NT2/D1 (cell line): Measurements from ENCODE around the gene HS3ST3B1.

ENCODE experiments used
- DNase-seq: peaks from one replicate; pipeline ENCODE4 v3.0.0-alpha.2; 2011; ENCODE audit warnings: low read depth, low spot score
- H3K27me3 ChIP-seq: 2 replicates; pipeline ENCODE4 v1.6.0; 2011; ENCODE audit warnings: mild to moderate bottlenecking; ENCODE audit not compliant: insufficient read length, insufficient read depth
- H3K36me3 ChIP-seq: 2 replicates; pipeline ENCODE4 v1.6.1; 2011; ENCODE audit warnings: mild to moderate bottlenecking, low read length, mixed read lengths; ENCODE audit not compliant: insufficient read depth, insufficient read length
- H3K4me1 ChIP-seq: 2 replicates; pipeline ENCODE4 v1.5.1; 2011; ENCODE audit not compliant: insufficient read depth, insufficient read length
- H3K4me3 ChIP-seq: 2 replicates; pipeline ENCODE4 v1.5.1; 2011; ENCODE audit warnings: low read depth; ENCODE audit not compliant: insufficient read length
- H3K9ac ChIP-seq: 2 replicates; pipeline ENCODE4 v1.6.0; 2011; ENCODE audit warnings: low read depth; ENCODE audit not compliant: insufficient read length
- H3K9me3 ChIP-seq: 2 replicates; pipeline ENCODE4 v1.5.1; 2011; ENCODE audit warnings: mild to moderate bottlenecking, low read length; ENCODE audit not compliant: insufficient read depth
- SUZ12 ChIP-seq: IDR thresholded peaks from 2 replicates; pipeline ENCODE4 v1.6.1; 2011; ENCODE audit not compliant: insufficient read length, insufficient read depth; ENCODE audit errors: extremely low read depth
- YY1 ChIP-seq: IDR thresholded peaks from 2 replicates; pipeline ENCODE4 v1.6.1; 2011; ENCODE audit not compliant: insufficient read length, insufficient read depth
- ZNF274 ChIP-seq: IDR thresholded peaks from 2 replicates; pipeline ENCODE4 v1.6.1; 2011; ENCODE audit warnings: mild to moderate bottlenecking, low read depth, low read length

The HS3ST3B1 gene

DNA sequence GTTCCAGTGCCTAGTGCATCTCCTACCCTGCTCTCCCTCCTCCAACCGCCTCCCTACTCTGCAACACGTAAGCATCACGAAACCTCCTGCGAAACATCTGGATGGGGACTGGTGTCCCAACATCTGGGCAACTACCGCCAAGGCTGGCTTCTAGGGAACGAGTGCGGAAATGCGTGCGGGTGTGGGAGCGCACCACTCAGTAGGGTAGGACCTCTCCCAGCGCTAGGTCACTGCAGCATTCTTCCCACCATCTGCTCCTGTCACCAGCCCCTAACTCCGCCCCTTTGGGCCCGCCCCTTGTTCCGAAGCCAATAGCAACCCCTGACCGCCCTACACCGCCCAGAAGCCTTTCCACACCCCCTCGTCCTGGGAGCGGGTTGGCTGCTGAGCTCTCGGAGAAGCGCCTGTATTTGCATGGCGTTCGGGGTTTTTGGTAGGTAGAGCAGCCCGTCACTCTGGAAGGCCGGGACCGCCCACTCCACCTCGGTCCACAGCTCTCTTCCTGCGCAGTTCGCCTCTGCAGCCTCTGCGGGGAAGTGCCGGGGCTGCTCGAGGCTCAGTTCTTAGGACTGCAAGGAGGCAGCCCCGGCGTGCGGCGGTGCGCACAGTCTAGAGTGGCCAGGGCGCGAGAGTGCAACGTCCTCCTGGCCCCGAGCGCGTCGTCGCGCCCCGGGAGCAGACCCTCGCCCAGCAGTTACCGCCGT lies at the start of gene HS3ST3B1:
TSS of gene HS3ST3B1 (plus strand) at position 507 of the 704 bp plus-strand sequence. CDS start 438 bp downstream, outside the sequence.
- TF ChIP-seq YY1 (no peak), ZNF274 (no peak), SUZ12 (no peak)
- DNase-seq, result peak; percentile 95
- Histone ChIP-seq H3K27me3 (peaks cover 97% of the 10 kb centered on the region), H3K9ac (peak within 1 kb of the TSS; percentile 65), H3K4me1 (peaks cover 12% of the 10 kb centered on the region), H3K4me3 (peak within 1 kb of the TSS; percentile 66), H3K36me3 (no peaks in the 10 kb centered on the region), H3K9me3 (no peaks in the 10 kb centered on the region)

DNA sequence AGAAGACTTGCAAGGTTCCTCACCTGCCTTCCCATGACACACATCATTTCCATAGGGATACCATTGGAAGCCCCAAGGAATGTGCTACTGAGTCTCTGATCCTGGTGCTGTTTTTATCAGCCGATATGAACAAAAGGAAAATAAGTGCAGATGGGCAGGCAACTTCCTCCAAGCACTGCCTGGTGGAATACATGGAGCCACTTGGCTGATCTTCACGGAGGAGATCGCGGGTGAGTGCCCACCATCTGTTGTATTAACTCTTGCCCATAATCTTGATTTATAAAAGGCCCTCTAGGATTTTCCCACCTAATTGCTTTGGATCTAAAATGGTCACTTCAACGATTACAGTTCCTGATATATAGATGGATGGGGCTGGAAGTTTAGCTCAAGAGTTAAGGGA lies 39.5 kb upstream of the HS3ST3B1 start:
- Histone ChIP-seq H3K9me3 (peaks cover 5% of the 10 kb centered on the region; the same call in 1 of the 2 replicates), H3K4me1 (no peaks in the 10 kb centered on the region), H3K36me3 (no peaks in the 10 kb centered on the region), H3K27me3 (no peaks in the 10 kb centered on the region), H3K9ac (no peak overlapping the region), H3K4me3 (no peak overlapping the region)
- no peak for TF ChIP-seq SUZ12
- TF ChIP-seq ZNF274, result no peak
- no peak for TF ChIP-seq YY1
- DNase-seq, result no peak

GRCh38 chr17:14268264-14268663 lies 32.6 kb upstream of the HS3ST3B1 start:
- H3K9ac ChIP-seq, result no peak overlapping the region
- no peaks in the 10 kb centered on the region for H3K9me3 ChIP-seq
- no peak for DNase-seq
- H3K36me3 ChIP-seq, result no peaks in the 10 kb centered on the region
- TF ChIP-seq YY1 (no peak), SUZ12 (no peak), ZNF274 (no peak)
- no peaks in the 10 kb centered on the region for H3K4me1 ChIP-seq
- H3K4me3 ChIP-seq, result no peak overlapping the region
- no peaks in the 10 kb centered on the region for H3K27me3 ChIP-seq

DNA sequence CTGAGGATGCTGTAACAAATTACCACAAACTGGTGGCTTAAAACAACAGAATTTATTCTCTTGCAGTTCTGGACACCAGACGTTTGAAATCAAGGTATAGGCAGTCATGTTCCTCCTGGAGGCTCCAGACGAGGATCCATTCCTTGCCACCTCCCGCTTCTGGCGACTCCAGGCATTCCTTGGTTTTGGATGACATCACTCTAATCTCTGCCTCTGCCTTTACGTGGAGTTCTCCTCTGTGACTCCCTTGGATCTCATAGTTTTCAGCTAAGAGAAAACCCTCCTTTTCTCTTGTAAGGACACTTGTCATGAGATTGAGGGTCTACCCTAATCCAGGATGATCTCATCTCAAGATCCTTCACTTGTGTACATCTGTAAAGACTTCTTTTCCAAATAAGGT lies 31.4 kb upstream of the HS3ST3B1 start:
- Histone ChIP-seq H3K9me3 (no peaks in the 10 kb centered on the region), H3K27me3 (no peaks in the 10 kb centered on the region), H3K4me3 (no peak overlapping the region), H3K36me3 (no peaks in the 10 kb centered on the region), H3K4me1 (no peaks in the 10 kb centered on the region), H3K9ac (no peak overlapping the region)
- TF ChIP-seq ZNF274 (no peak), SUZ12 (no peak), YY1 (no peak)
- DNase-seq, result no peak

GRCh38 chr17:14270508-14270907 lies 30.4 kb upstream of the HS3ST3B1 start:
- no peaks in the 10 kb centered on the region for H3K4me1 ChIP-seq
- no peak for DNase-seq

DNA sequence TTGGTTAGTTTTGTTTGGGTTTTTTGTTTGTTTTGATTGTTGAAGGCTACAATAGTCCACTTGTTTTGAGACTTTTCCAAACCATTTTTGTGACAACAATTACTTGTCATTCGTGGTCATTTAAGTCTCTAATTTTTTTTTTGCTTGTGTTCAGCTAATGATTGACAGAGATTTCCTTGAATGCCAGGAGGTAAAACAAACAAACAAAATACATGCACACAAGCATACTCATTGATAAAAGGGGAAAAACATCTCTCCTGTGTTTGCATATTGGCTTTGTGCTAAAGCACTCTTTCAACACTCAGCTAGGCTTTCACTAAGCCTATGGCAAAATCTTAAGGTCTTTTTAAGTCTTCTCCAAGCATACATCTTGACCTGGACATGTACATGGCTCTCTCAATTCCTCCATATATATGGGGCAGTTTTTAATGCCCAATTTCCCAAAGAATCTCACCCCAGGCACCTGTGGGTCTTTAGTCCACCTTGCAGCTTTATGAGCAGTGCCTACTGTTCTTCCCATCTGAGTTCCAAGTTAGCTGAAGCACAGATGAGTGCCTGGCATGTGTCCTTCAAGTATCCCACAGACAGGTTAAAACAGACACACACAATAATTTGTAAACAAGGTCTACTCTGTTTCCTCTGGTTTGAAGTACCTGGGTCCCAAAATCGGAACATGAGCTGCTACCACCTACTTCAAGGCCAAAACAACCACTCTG lies 24.2 kb upstream of the HS3ST3B1 start:
- Histone ChIP-seq H3K9ac (no peak overlapping the region), H3K27me3 (no peaks in the 10 kb centered on the region), H3K36me3 (no peaks in the 10 kb centered on the region), H3K9me3 (no peaks in the 10 kb centered on the region), H3K4me3 (no peak overlapping the region), H3K4me1 (no peaks in the 10 kb centered on the region)
- DNase-seq, result no peak
- no peak for TF ChIP-seq YY1
- TF ChIP-seq SUZ12, result no peak
- no peak for TF ChIP-seq ZNF274

More at GRCh38 chr17:14270508-14270907, 30.4 kb upstream of the HS3ST3B1 start:
- no peaks in the 10 kb centered on the region for H3K36me3 ChIP-seq
- H3K4me3 ChIP-seq, result no peak overlapping the region
- no peaks in the 10 kb centered on the region for H3K9me3 ChIP-seq
- no peak overlapping the region for H3K9ac ChIP-seq
- no peaks in the 10 kb centered on the region for H3K27me3 ChIP-seq
- no peak for TF ChIP-seq YY1

DNA sequence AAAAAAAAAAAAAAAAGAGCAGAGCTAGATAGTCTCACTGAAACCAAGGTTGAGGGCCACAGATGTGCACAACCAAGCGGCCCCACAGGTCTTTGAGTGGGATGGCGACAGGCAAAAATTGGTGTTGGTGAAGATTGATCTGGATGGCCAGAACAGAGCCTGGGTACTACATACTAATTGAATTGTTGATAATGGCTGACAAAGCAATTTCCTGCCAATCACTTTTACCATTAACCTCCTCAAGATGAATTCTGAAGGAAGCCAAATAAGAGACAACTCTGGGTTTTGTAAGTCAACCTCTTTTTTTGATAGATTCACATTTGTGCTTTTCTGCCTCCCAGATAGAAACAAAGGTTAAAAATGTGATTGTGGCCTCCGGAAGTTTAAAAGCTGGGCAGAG lies 19.4 kb upstream of the HS3ST3B1 start:
- Histone ChIP-seq H3K4me1 (no peaks in the 10 kb centered on the region), H3K9ac (no peak overlapping the region), H3K27me3 (no peaks in the 10 kb centered on the region), H3K9me3 (no peaks in the 10 kb centered on the region), H3K4me3 (no peak overlapping the region), H3K36me3 (no peaks in the 10 kb centered on the region)
- TF ChIP-seq ZNF274 (no peak), YY1 (no peak), SUZ12 (no peak)
- DNase-seq, result no peak
